ENCODE results near the gene CASKIN1. TPM values are rescaled to one million over a fixed set of nuclear protein-coding genes. Genes with fewer than 3 reads are reported as not detected.

Gene CASKIN1
- total RNA-seq, 1 donor from 2014 or later = 2.3 TPM

DNA sequence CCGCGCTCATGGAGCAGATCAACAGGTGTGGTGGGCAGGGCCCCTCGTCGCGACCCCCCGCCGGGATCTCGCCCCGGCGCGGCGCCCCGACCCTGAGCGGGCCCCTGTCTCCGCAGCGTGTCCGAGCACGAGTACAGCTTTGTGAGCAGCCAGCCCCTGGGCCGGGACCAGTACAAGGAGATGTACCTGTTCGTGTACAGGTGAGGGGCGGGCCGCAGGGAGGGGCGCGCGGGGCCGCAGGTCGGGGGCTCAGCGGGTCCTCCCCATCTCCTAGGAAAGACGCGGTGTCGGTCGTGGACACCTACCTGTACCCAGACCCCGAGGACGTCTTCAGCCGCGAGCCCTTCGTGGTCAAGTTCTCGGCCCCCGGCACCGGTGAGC lies 40.7 kb upstream of the CASKIN1 start:
- H3K9me3 Mint-ChIP-seq (ENCODE audit: low read depth) = no peaks in the 10 kb centered on the region
- no peak overlapping the region for H3K27ac Mint-ChIP-seq (ENCODE audit: unreplicated experiment)
- no peak overlapping the region for H3K4me3 Mint-ChIP-seq (ENCODE audit: unreplicated experiment)

DNA sequence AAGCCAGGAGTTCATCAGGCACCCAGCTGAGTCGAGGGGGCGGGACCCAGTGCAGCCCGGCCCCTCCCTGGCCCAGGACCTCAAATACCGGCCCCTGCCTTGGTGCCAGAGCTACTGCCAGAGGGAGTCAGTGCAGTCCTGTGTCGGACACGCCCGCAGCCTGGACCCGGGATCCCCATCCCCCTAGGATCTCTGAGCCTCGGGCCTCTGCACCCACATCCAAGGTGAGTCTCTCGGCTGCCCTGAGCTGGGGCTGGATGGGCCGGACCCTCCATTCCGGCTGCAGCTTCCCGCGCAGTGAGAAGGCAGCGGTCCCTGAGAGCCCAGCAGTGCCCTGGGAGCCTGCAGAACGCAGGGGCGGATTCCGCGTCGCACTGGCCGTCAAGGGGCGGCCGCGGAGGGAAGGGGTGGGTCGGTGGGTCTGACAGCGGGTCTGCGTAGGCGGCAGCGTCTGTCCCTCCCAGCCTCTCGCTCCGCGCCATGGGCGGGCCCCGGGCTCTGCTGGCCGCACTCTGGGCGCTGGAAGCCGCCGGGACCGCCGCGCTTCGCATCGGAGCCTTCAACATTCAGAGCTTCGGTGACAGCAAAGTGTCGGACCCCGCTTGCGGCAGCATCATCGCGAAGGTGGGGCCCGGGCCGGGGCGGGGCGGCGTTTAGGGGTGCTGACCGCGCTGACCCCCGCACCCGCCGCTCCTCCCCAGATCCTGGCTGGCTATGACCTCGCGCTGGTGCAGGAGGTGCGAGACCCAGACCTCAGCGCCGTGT lies 40.1 kb upstream of the CASKIN1 start, which contains the start of gene DNASE1L2:
Gene DNASE1L2, plus strand, starts transcription at position 108 of the 765 bp plus-strand sequence. Its CDS starts 373 bp downstream, at position 481.
- TF ChIP-seq CTCF (IDR thresholded peaks at IDR 0.05) = no peak
- Mint-ChIP-seq H3K27me3 (ENCODE audit: low read depth) (no peaks in the 10 kb centered on the region), H3K4me1 (ENCODE audit: low read depth) (no peaks in the 10 kb centered on the region), H3K36me3 (ENCODE audit: low read depth) (peaks cover 7% of the 10 kb centered on the region), H3K9me3 (ENCODE audit: low read depth) (no peaks in the 10 kb centered on the region), H3K27ac (ENCODE audit: unreplicated experiment) (no peak within 1 kb of the TSS), H3K4me3 (ENCODE audit: unreplicated experiment) (no peak within 1 kb of the TSS)
- DNase-seq (ENCODE audit: low spot score) = no peak

More for the DNA sequence above, 40.7 kb upstream of the CASKIN1 start:
- no peak for DNase-seq (ENCODE audit: low spot score)
- no peak for TF ChIP-seq CTCF (IDR thresholded peaks at IDR 0.05)
- no peaks in the 10 kb centered on the region for H3K4me1 Mint-ChIP-seq (ENCODE audit: low read depth)
- H3K36me3 Mint-ChIP-seq (ENCODE audit: low read depth) = peaks cover 5% of the 10 kb centered on the region
- no peaks in the 10 kb centered on the region for H3K27me3 Mint-ChIP-seq (ENCODE audit: low read depth)

- H3K4me3 Mint-ChIP-seq (ENCODE audit: unreplicated experiment) = no peak overlapping the region
- H3K36me3 Mint-ChIP-seq (ENCODE audit: low read depth) = peaks cover 7% of the 10 kb centered on the region
- no peak for DNase-seq (ENCODE audit: low spot score)
- no peak for TF ChIP-seq CTCF (IDR thresholded peaks at IDR 0.05)
- H3K27ac Mint-ChIP-seq (ENCODE audit: unreplicated experiment) = no peak overlapping the region
- no peaks in the 10 kb centered on the region for H3K4me1 Mint-ChIP-seq (ENCODE audit: low read depth)
- no peaks in the 10 kb centered on the region for H3K27me3 Mint-ChIP-seq (ENCODE audit: low read depth)
- no peaks in the 10 kb centered on the region for H3K9me3 Mint-ChIP-seq (ENCODE audit: low read depth)
These were observed 39.4 kb upstream of the CASKIN1 start for GRCh38 chr16:2235695-2236336.

- Mint-ChIP-seq H3K4me1 (ENCODE audit: low read depth) (no peaks in the 10 kb centered on the region), H3K27me3 (ENCODE audit: low read depth) (no peaks in the 10 kb centered on the region), H3K27ac (ENCODE audit: unreplicated experiment) (no peak overlapping the region), H3K36me3 (ENCODE audit: low read depth) (peaks cover 7% of the 10 kb centered on the region), H3K9me3 (ENCODE audit: low read depth) (no peaks in the 10 kb centered on the region), H3K4me3 (ENCODE audit: unreplicated experiment) (no peak overlapping the region)
- peak; percentile 93 for DNase-seq (ENCODE audit: low spot score)
- no peak for TF ChIP-seq CTCF (IDR thresholded peaks at IDR 0.05)
These were observed 38.8 kb upstream of the CASKIN1 start for GRCh38 chr16:2235234-2235651.

- DNase-seq (ENCODE audit: low spot score) = no peak
- no peaks in the 10 kb centered on the region for H3K9me3 Mint-ChIP-seq (ENCODE audit: low read depth)
- no peaks in the 10 kb centered on the region for H3K27me3 Mint-ChIP-seq (ENCODE audit: low read depth)
- H3K36me3 Mint-ChIP-seq (ENCODE audit: low read depth) = peaks cover 11% of the 10 kb centered on the region
- H3K4me1 Mint-ChIP-seq (ENCODE audit: low read depth) = no peaks in the 10 kb centered on the region
- no peak overlapping the region for H3K27ac Mint-ChIP-seq (ENCODE audit: unreplicated experiment)
- no peak overlapping the region for H3K4me3 Mint-ChIP-seq (ENCODE audit: unreplicated experiment)
- no peak for TF ChIP-seq CTCF (IDR thresholded peaks at IDR 0.05)
These were observed 38.4 kb upstream of the CASKIN1 start for GRCh38 chr16:2234813-2235170.

Data from chondrocyte (in vitro differentiated cells).